ENCODE data around the gene TNNI2. TPM values are rescaled to one million over a fixed set of nuclear protein-coding genes. Genes with fewer than 3 reads are reported as not detected.

The TNNI2 gene
- total RNA-seq, 2 experiments from 2014 or later: 2.5 to 14.3 TPM

- H3K4me3 ChIP-seq (ENCODE audit: low read depth, low read length, poor library complexity, severe bottlenecking): no peak overlapping the region
- no peak overlapping the region for H3K27ac ChIP-seq (ENCODE audit: low read depth, low read length, poor library complexity, severe bottlenecking)
- no peaks in the 10 kb centered on the region for H3K36me3 ChIP-seq (ENCODE audit: insufficient read depth, low read length)
- no peak overlapping the region for H2AFZ ChIP-seq (ENCODE audit: low read length)
- CTCF ChIA-PET (ENCODE audit: unreplicated experiment): interaction anchor here (0.6 kb wide), 1 partner anchor 129 kb away, joined by 3 read pairs; no protein-coding TSS in a partner anchor
- intact Hi-C loops (cut with micrococcal nuclease; ENCODE audit: unreplicated experiment): no loop called here
- no TSS peak for BruUV-seq (replicated peaks)
- no peaks in the 10 kb centered on the region for H3K4me1 ChIP-seq (ENCODE audit: insufficient read depth, low read length, poor library complexity, severe bottlenecking)
- DNase-seq (ENCODE audit: low spot score): no peak
- no peaks in the 10 kb centered on the region for H4K20me1 ChIP-seq (ENCODE audit: insufficient read depth, low read length)
- H3K79me2 ChIP-seq (ENCODE audit: insufficient read depth, low read depth, low read length): no peaks in the 10 kb centered on the region
- no peaks in the 10 kb centered on the region for H3K9me3 ChIP-seq (ENCODE audit: low read length)
- no peaks in the 10 kb centered on the region for H3K9me2 ChIP-seq (ENCODE audit: insufficient read depth, low read length)
- POLR2A ChIA-PET: interaction anchor here (0.7 kb wide), 1 partner anchor 35 kb away, joined by 4 read pairs; no protein-coding TSS in a partner anchor
- TF ChIP-seq EZH2phosphoT487 (IDR thresholded peaks at IDR 0.05; ENCODE audit: borderline replicate concordance, low read depth, low read length): no peak
- TF ChIP-seq CTCF (conservative IDR thresholded peaks at IDR 0.05; ENCODE audit: low read length): no peak
- H3K4me2 ChIP-seq (ENCODE audit: low read length): no peak overlapping the region
Measured at GRCh38 chr11:1827095-1827813, 11.5 kb upstream of the TNNI2 start.

- no peak overlapping the region for H3K4me3 ChIP-seq (ENCODE audit: low read depth, low read length, poor library complexity, severe bottlenecking)
- no peak overlapping the region for H2AFZ ChIP-seq (ENCODE audit: low read length)
- no peak overlapping the region for H3K27ac ChIP-seq (ENCODE audit: low read depth, low read length, poor library complexity, severe bottlenecking)
- no TSS peak for BruUV-seq (replicated peaks)
- no peaks in the 10 kb centered on the region for H3K9me2 ChIP-seq (ENCODE audit: insufficient read depth, low read length)
- POLR2A ChIA-PET: no interaction called here
- H3K36me3 ChIP-seq (ENCODE audit: insufficient read depth, low read length): no peaks in the 10 kb centered on the region
- intact Hi-C loops (cut with micrococcal nuclease; ENCODE audit: unreplicated experiment): no loop called here
- CTCF ChIA-PET (ENCODE audit: unreplicated experiment): interaction anchor here (0.6 kb wide), 1 partner anchor 128 kb away, joined by 3 read pairs; no protein-coding TSS in a partner anchor
- TF ChIP-seq EZH2phosphoT487 (IDR thresholded peaks at IDR 0.05; ENCODE audit: borderline replicate concordance, low read depth, low read length) (no peak), CTCF (conservative IDR thresholded peaks at IDR 0.05; ENCODE audit: low read length) (no peak)
- no peaks in the 10 kb centered on the region for H3K9me3 ChIP-seq (ENCODE audit: low read length)
- no peaks in the 10 kb centered on the region for H3K79me2 ChIP-seq (ENCODE audit: insufficient read depth, low read depth, low read length)
- no peaks in the 10 kb centered on the region for H4K20me1 ChIP-seq (ENCODE audit: insufficient read depth, low read length)
- no peak overlapping the region for H3K4me2 ChIP-seq (ENCODE audit: low read length)
- no peak for DNase-seq (ENCODE audit: low spot score)
- no peaks in the 10 kb centered on the region for H3K4me1 ChIP-seq (ENCODE audit: insufficient read depth, low read length, poor library complexity, severe bottlenecking)
Measured at GRCh38 chr11:1827931-1828330, 10.8 kb upstream of the TNNI2 start.

- BruUV-seq (replicated peaks): no TSS peak
- TF ChIP-seq EZH2phosphoT487 (IDR thresholded peaks at IDR 0.05; ENCODE audit: borderline replicate concordance, low read depth, low read length) (no peak), CTCF (conservative IDR thresholded peaks at IDR 0.05; ENCODE audit: low read length) (no peak)
- no peaks in the 10 kb centered on the region for H3K36me3 ChIP-seq (ENCODE audit: insufficient read depth, low read length)
- no peak overlapping the region for H3K4me3 ChIP-seq (ENCODE audit: low read depth, low read length, poor library complexity, severe bottlenecking)
- H3K27ac ChIP-seq (ENCODE audit: low read depth, low read length, poor library complexity, severe bottlenecking): no peak overlapping the region
- DNase-seq (ENCODE audit: low spot score): no peak
- H3K4me2 ChIP-seq (ENCODE audit: low read length): no peak overlapping the region
- POLR2A ChIA-PET: no interaction called here
- H3K4me1 ChIP-seq (ENCODE audit: insufficient read depth, low read length, poor library complexity, severe bottlenecking): no peaks in the 10 kb centered on the region
- H4K20me1 ChIP-seq (ENCODE audit: insufficient read depth, low read length): no peaks in the 10 kb centered on the region
- H3K79me2 ChIP-seq (ENCODE audit: insufficient read depth, low read depth, low read length): no peaks in the 10 kb centered on the region
- no peaks in the 10 kb centered on the region for H3K9me3 ChIP-seq (ENCODE audit: low read length)
- intact Hi-C loops (cut with micrococcal nuclease; ENCODE audit: unreplicated experiment): no loop called here
- no peaks in the 10 kb centered on the region for H3K9me2 ChIP-seq (ENCODE audit: insufficient read depth, low read length)
- no peak overlapping the region for H2AFZ ChIP-seq (ENCODE audit: low read length)
- CTCF ChIA-PET (ENCODE audit: unreplicated experiment): interaction anchor here (0.6 kb wide), 1 partner anchor 176 kb away, joined by 3 read pairs; no protein-coding TSS in a partner anchor
Measured at GRCh38 chr11:1828542-1828941, 10.2 kb upstream of the TNNI2 start.

All from OCI-LY7 (cell line).